NCI-H1930 (cell line): ENCODE data around the gene TRAF3IP3.

Experiments
- DNase-seq, 2 experiments: peaks; one replicate each; lab custom pipeline; 2025; lab: John Stamatoyannopoulos, UW

TRAF3IP3 gene

DNA sequence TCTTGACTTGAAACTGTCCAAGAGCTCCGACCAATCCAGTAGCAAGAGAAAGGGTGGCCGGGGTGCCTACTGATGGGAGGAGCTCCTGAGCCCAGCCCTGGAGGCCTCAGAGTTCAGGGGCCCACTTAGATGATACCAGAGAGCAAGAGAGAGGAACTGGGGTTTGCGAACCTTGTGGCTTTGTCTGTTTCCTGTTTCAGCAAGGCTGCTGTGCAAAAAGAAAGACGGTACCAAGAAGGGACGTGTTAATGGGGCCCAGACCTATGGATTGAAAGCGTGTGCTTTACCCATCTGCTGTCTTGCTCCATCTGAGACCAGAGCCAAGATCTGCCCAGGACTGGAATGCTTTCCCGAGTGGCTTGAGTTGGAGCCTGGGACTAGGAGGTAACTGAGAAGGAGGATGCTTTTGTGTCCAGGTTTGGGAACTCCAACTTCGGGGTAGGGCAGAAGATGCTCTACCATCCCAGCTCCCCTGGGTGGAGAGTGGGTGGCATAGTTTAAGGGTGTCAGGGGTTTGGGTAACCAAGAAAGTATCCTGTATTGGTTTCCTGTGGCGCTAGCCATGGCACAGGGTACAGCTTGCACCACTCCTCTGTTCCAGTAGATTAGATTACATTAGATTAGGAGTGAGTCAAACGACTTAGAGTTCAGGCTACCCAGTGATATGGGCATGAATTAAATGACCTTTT is at the start of gene TRAF3IP3:
TSS of gene TRAF3IP3 (plus strand) at position 128 of the 689 bp plus-strand sequence. CDS start 3,987 bp downstream, outside the sequence.
- no peak for DNase-seq

GRCh38 chr1:209706622-209707021 is 49.2 kb upstream of the TRAF3IP3 start:
- no peak for DNase-seq

GRCh38 chr1:209707308-209707707 is 48.5 kb upstream of the TRAF3IP3 start:
- no peak for DNase-seq

- DNase-seq, result no peak
These were observed 47.6 kb upstream of the TRAF3IP3 start for GRCh38 chr1:209708297-209708696.

DNA sequence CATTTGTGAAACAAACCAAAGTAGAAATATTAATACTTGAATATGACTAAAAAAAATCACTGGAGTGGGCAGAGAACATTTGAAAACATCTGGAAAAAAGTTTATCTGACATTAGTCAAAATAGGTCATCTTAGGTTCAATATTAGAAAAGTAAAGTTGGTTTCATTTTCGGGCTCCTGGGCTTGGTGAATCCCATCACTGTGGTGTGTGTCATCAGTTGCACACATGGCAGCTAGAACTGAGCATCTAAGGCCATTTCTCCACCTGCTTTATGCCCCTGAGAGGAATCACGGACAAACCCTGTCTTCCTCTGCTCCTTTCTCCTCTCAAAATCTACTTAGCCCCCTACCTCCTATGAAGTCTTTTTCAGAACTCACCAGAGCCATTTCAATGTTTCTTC is 45.8 kb upstream of the TRAF3IP3 start:
- no peak for DNase-seq

- no peak for DNase-seq
These were observed 45.0 kb upstream of the TRAF3IP3 start for GRCh38 chr1:209710847-209711246.

DNA sequence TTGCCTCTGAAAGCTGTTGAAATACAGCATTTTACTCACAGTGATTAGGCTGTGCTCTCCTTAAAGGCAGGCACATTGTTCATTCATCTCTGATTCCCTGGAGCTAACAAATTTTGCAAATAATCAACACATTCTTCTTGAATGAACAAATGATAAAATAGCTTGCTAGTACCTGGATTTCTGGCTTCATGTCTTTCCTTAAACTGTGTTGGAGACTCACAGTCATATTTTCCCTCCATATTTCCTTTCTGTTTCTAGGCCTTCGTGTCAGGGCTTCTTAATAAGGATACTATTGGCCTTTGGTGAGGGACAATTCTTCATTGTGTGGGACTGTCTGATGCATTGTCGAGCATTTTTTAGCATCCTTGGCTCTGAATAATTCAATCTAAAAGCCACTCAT is 41.5 kb upstream of the TRAF3IP3 start:
- DNase-seq, result no peak

DNA sequence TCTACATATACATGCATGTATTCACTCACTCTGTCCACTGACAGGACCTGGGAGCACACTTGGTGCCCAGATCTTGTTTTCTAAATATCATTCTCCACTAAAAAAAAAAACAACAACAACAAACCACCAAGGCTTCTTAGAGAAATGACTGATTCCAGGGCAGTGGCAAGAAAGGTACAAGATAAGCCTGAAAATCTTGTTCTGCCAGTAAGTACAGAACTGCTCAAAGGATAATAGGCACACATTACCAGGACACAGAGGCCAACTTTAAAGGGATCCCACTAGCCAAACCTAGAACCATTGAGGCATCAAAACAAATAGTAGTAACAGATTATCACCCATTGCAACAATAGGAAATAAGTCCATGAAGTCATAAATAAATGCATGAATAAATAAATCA is 40.5 kb upstream of the TRAF3IP3 start:
- no peak for DNase-seq

- no peak for DNase-seq
These were observed 38.0 kb upstream of the TRAF3IP3 start for GRCh38 chr1:209717818-209718217.

DNA sequence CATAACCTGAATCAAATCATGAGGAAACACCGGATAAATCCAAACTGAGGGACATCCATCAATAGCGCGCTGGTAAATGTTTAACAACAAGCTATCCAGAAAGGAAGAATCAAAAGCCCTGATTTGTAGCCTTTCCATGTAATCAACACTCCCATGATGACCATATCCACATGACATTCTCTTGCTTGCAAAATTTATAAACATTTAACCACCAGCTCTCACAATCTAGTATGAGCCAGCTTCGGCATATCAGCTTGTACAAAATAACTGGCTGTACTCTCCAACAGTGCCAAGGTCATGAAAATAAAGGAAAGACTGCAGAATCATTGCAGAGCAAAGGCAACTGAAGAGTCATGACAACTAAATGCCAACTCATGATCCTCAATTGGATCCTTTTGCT is 35.5 kb upstream of the TRAF3IP3 start:
- DNase-seq, result no peak

GRCh38 chr1:209720826-209721225 is 35.0 kb upstream of the TRAF3IP3 start:
- no peak for DNase-seq

DNA sequence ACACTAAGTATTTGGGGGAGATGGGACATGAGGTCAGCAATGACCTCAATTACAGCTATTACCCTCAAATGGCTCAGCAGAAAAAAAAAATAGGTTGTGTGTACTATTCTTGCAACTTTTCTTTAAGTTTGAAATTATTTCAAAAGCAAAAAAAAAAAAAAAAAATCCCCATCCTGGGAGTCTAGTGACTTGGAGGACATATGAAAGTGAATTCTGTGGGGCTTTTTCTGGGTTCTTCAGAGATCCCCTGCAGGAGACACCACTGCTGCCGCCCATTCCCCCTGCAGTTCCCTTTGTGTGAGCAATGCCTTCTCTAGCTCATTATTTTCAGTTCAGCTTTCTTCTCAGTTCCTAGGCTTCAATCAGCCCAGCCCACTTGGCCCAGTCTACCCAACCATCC is 34.5 kb upstream of the TRAF3IP3 start:
- DNase-seq, result no peak

- no peak for DNase-seq
These were observed 32.6 kb upstream of the TRAF3IP3 start for GRCh38 chr1:209723265-209723664.

GRCh38 chr1:209723756-209724693 is 31.8 kb upstream of the TRAF3IP3 start:
- no peak for DNase-seq

GRCh38 chr1:209727286-209727685 is 28.6 kb upstream of the TRAF3IP3 start:
- no peak for DNase-seq

- no peak for DNase-seq
These were observed 28.1 kb upstream of the TRAF3IP3 start for GRCh38 chr1:209727785-209728184.

- no peak for DNase-seq
These were observed 27.4 kb upstream of the TRAF3IP3 start for GRCh38 chr1:209728466-209728865.

DNA sequence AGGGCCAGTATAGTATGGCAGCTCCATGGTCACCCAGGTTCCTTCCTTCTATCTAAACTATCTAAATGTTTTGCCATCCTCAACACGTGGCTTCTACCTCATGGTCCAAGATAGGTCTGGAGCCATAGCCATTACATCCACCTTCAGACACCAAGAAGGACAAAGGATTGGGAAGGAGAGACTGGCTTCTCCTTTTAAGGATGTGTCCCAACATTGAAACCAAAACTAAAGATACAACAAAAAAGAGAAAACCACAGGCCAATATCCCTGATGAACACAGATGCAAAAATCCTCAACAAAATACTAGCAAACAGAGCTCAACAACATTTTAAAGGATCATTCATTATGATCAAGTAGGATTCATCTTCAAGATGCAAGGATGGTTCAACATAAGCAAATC is 26.4 kb upstream of the TRAF3IP3 start:
- no peak for DNase-seq

- no peak for DNase-seq
These were observed 23.1 kb upstream of the TRAF3IP3 start for GRCh38 chr1:209732725-209733124.

- no peak for DNase-seq
These were observed 22.3 kb upstream of the TRAF3IP3 start for GRCh38 chr1:209733409-209734192.

DNA sequence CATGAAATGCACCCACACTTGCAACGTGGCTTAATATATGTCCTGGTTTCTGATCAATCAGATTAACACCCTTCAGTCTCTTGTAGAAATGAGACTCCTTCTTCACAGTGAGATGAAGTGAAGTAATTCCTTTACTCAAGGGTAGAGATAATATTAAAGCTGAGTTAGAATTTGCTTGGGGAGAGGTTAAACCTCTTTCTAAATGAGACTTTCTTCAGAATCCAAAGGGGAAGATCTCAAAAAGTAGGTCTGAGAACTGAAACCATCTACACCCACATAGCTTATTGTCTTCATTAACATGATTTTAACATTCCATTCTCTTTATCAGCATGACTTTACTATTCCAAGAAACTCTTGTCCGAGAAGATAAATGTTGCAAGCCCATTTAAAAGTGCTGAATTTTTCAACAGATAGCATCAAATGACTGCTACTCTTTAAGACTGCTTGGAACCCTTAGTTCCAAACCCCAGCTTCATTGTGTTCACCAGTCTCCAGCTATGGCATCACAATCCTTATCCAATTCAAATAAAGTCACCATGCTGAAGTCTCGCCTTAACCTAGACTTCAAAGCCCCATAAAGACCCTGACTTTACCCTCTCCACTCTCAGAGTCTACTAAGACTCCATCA is 19.2 kb upstream of the TRAF3IP3 start:
- DNase-seq, result no peak

DNA sequence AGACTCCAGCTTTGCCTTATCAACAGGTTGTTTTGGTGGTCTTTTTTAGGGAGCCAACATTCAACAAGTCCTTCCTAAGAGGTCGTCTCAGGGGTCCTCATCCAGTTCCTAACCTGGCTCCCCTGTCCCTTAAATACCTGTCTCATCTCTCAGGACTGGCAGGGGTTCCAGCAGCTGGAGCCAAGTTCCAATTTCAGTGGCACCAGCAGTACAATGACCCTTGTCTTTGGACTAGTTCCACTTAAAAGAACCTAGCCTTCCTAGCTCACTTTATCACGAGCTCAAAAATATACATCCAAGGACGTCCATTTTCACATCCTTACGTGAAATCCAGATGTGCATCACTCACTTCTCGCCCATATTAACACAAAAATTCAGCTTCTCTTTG is 18.7 kb upstream of the TRAF3IP3 start:
- DNase-seq, result no peak
